Heart left ventricle (tissue), 16 donors: Measurements from ENCODE around the gene ISY1. TPM values are rescaled to one million over a fixed set of nuclear protein-coding genes. Genes with fewer than 3 reads are reported as not detected.
A peak's percentile ranks its signal among the peaks of the same experiment; 100 is the strongest.

Experiments used
- ATAC-seq, 4 donors: fragments of 200-7000 bp; cut with Tn5 transposase; one replicate each; pipeline ENCODE4 v1.9.1; 2020 to 2022; ENCODE audit warnings: moderate library complexity in 4 of 4, mild to moderate bottlenecking in 3 of 4, moderate number of reproducible peaks in 1 of 4
- DNase-seq, 5 donors: peaks; one replicate each; pipeline ENCODE4 v3.0.0-alpha.2; 2020
- H3K27ac ChIP-seq, 12 donors: fragments of 200-600 bp; sonication (generic) in 4 of 12; one replicate each; pipeline versions ENCODE4 v1.5.0 to v1.8.0; 2016 to 2022; ENCODE audit warnings: mild to moderate bottlenecking in 2 of 12
- H3K27me3 ChIP-seq, 9 donors: fragments of 200-600 bp; sonication (generic) in 2 of 9; one replicate each; pipeline versions ENCODE4 v1.5.1 to v1.8.0; 2016 to 2022; ENCODE audit warnings: mild to moderate bottlenecking in 3 of 9
- H3K36me3 ChIP-seq, 9 donors: fragments of 200-600 bp; sonication (generic) in 2 of 9; one replicate each; pipeline versions ENCODE4 v1.5.0 to v1.8.0; 2018 to 2022; ENCODE audit warnings: mild to moderate bottlenecking in 2 of 9
- H3K4me1 ChIP-seq, 12 donors: fragments of 200-600 bp; sonication (generic) in 4 of 12; one replicate each; pipeline versions ENCODE4 v1.5.0 to v1.8.0; 2016 to 2022; ENCODE audit warnings: mild to moderate bottlenecking in 3 of 12
- H3K4me3 ChIP-seq, 12 donors: fragments of 200-600 bp; sonication (generic) in 4 of 12; one replicate each; pipeline versions ENCODE4 v1.5.0 to v1.8.0; 2017 to 2022; ENCODE audit warnings: mild to moderate bottlenecking in 9 of 12, moderate library complexity in 4 of 12
- H3K9me3 ChIP-seq, 12 donors: fragments of 200-600 bp; sonication (generic) in 4 of 12; one replicate each; pipeline versions ENCODE4 v1.5.0 to v1.8.0; 2016 to 2022; ENCODE audit warnings: mild to moderate bottlenecking in 1 of 12
- CTCF ChIP-seq, 12 donors: fragments of 200-600 bp; sonication (generic) in 4 of 12; IDR thresholded peaks; one replicate each; pipeline versions ENCODE4 v1.5.0 to v1.8.0; 2018 to 2022; ENCODE audit warnings: antibody characterized with exemption in 12 of 12, mild to moderate bottlenecking in 5 of 12
- POLR2A ChIP-seq, 2 donors: fragments of 450-650 bp; IDR thresholded peaks; one replicate each; pipeline ENCODE4 v1.6.1; 2017; ENCODE audit warnings: antibody characterized with exemption in 2 of 2, mild to moderate bottlenecking in 2 of 2, moderate library complexity in 2 of 2
- WGBS, 4 donors: extraction: QIAGEN DNeasy Blood & Tissue Kit in 2 of 4; methylation state at CpG; one replicate each; pipeline versions ENCODE4 v1.1.5 to v1.1.7; 2013 to 2018; 5-methylcytosine and 5-hydroxymethylcytosine counted together
- intact Hi-C, 10 donors: fragments of 100-400 bp; cut with DNase I; formaldehyde crosslinking; loops; one replicate each; pipeline versions ENCODE4 v1.11.1 to v1.14.2; 2022
- polyA plus RNA-seq, 2 donors: library from polyadenylated mRNA; stranded (reverse); fragments of 200-250 nt; gene quantifications; one replicate each; pipeline ENCODE4 v1.2.3, GENCODE V29; 2013
- total RNA-seq, 9 donors: library from RNA; depleted of rRNA in 2 of 9; stranded (reverse); fragments of >200 nt in 2 of 9; fragmentation: NEBNext Ultra II Directional in 3 of 9; extraction: Animal tissue kit (Norgen Biotek cat#: 25700) in 3 of 9; gene quantifications; one replicate each; pipeline versions ENCODE4 v1.1.0 to v1.2.4, GENCODE V29; 2016 to 2023
- donor health status: ischemic (EF 13 %, LVEDD 7.1; RV severe dilation, severe dysfunction).
- donor health status: healthy with polysubstance abuse.
- donor health status: DM: no; HTN: yes; CAD: no.
- donor health status: DM: no; HTN: no; CAD: no.
- donor health status: ischemic (EF 25% LVEDD 6.9; RV normal size, moderate dysfunction).
- donor health status: ischemic (EF 25% LVEDD 5.7; RV mildly dilated, moderate dysfunction).
- donor health status: healthy.
- donor health status: DM: yes; HTN: yes; CAD: no.
- donor health status: ischemic (EF 35%, LVEDD 5.7; RV mildly dilated, moderate dysfunction).
- donor health status: nonischemic (EF 11% LVEDD 7.7; RV severe dilation, severe dysfunction).
- donor health status: DM: yes; HTN: yes; CAD: no.
- donor health status: PGD.
- donor health status: ischemic (EF 29% LVEDD 5.4; RV normal size, mild dysfunction).
- donor health status: nonischemic (EF 23%, LVEDD 6.1; RV moderate dilation, normal function).

The ISY1 gene
- total and polyA plus RNA-seq, 11 donors, result 14.9 to 31.2 (median 24.5) TPM

DNA sequence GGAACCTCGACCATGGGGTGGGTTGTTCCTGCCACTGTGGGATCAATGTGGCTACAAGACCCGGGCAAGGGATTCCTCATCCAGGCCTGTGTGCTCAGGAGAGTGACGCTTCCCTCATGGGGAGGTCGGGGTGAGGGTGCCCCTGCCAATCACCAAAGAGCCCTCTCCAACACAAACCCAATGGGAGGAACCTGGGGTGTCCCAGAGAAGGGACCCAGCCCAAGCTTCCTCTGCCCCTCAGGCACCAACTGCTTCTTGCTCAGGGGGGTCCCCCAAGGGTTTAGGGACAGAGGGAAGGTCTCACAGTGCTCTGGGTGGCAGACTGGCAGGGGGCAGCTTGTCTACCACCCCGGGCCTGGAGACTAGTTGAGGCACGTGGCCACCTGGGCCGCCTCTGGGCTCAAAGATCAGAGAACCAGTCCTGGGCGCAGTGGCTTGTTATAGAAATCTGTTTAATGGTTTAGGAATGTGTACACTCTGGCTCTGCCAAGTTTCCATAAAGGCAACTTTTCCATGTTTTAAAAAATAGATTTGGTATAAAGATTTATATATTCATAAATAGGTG lies 73.6 kb downstream of the ISY1 start:
- H3K36me3 ChIP-seq, result peaks cover 0 to 12% (median 11%) of the 10 kb centered on the region in 9 donors
- ATAC-seq (peak; percentile 35 to 83 (median 78)), DNase-seq (peak in 4 of 5 donors; percentile 58 to 63 (median 60))
- peak overlapping the region; percentile 18 to 97 (median 82) for H3K27ac ChIP-seq
- H3K4me1 ChIP-seq, result peaks cover 0 to 12% (median 7%) of the 10 kb centered on the region in 12 donors
- H3K27me3 ChIP-seq, result no peaks in the 10 kb centered on the region
- WGBS, 4 donors, result 31 to 54% (median 45%) methylated on average over 6 to 8 of the region's 8 CpGs
- intact Hi-C loops, result loop anchor here in 6 of 10 donors (1.0 to 10.0 kb wide), 4 partner anchors 35 to 117 kb away; no protein-coding TSS in a partner anchor
- no peak overlapping the region for H3K4me3 ChIP-seq
- no peak for TF ChIP-seq POLR2A (IDR thresholded peaks at IDR 0.05)
- H3K9me3 ChIP-seq, result no peaks in the 10 kb centered on the region

- intact Hi-C loops, result loop anchor here in 5 of 10 donors (5.0 to 10.0 kb wide), 3 partner anchors 34 to 114 kb away; no protein-coding TSS in a partner anchor
- H3K9me3 ChIP-seq, result no peaks in the 10 kb centered on the region
- H3K27ac ChIP-seq, result no peak overlapping the region
- ATAC-seq (no peak), DNase-seq (peak in 1 of 5 donors; percentile 47)
- H3K4me1 ChIP-seq, result peaks cover 0 to 10% (median 7%) of the 10 kb centered on the region in 12 donors
- no peak for TF ChIP-seq POLR2A (IDR thresholded peaks at IDR 0.05)
- no peak for TF ChIP-seq CTCF (IDR thresholded peaks at IDR 0.05)
- H3K27me3 ChIP-seq, result no peaks in the 10 kb centered on the region
- 82 to 96% (median 95%) methylated on average over 4 of the region's 4 CpGs for WGBS, 4 donors
- H3K36me3 ChIP-seq, result no peaks in the 10 kb centered on the region
- no peak overlapping the region for H3K4me3 ChIP-seq
These were observed 75.0 kb downstream of the ISY1 start for GRCh38 chr3:129085818-129086217.

- ATAC-seq, result no peak
- no peaks in the 10 kb centered on the region for H3K36me3 ChIP-seq
- H3K27me3 ChIP-seq, result no peaks in the 10 kb centered on the region
- intact Hi-C loops, result loop anchor here in 5 of 10 donors (5.0 to 10.0 kb wide), 3 partner anchors 33 to 113 kb away; no protein-coding TSS in a partner anchor
- H3K27ac ChIP-seq, result no peak overlapping the region
- 91 to 95% (median 93%) methylated on average over 4 to 12 of the region's 12 CpGs for WGBS, 4 donors
- no peak for TF ChIP-seq POLR2A (IDR thresholded peaks at IDR 0.05)
- no peak for TF ChIP-seq CTCF (IDR thresholded peaks at IDR 0.05)
- no peak overlapping the region for H3K4me3 ChIP-seq
- no peaks in the 10 kb centered on the region for H3K9me3 ChIP-seq
- peak in 1 of 5 donors; percentile 50 for DNase-seq
- H3K4me1 ChIP-seq, result peaks cover 0 to 10% (median 7%) of the 10 kb centered on the region in 12 donors
These were observed 75.6 kb downstream of the ISY1 start for GRCh38 chr3:129085165-129085715.

GRCh38 chr3:129084501-129084900 lies 76.4 kb downstream of the ISY1 start:
- no peak for ATAC-seq
- Histone ChIP-seq H3K27me3 (no peaks in the 10 kb centered on the region), H3K36me3 (no peaks in the 10 kb centered on the region), H3K9me3 (no peaks in the 10 kb centered on the region), H3K27ac (no peak overlapping the region), H3K4me1 (peaks cover 0 to 10% (median 7%) of the 10 kb centered on the region in 12 donors), H3K4me3 (no peak overlapping the region)
- DNase-seq, result no peak
- intact Hi-C loops, result loop anchor here in 4 of 10 donors (10.0 kb wide), 1 partner anchor 110 kb away; no protein-coding TSS in a partner anchor
- 92 to 96% (median 93%) methylated on average over 6 of the region's 6 CpGs for WGBS, 4 donors
- TF ChIP-seq CTCF (IDR thresholded peaks at IDR 0.05), result no peak
- no peak for TF ChIP-seq POLR2A (IDR thresholded peaks at IDR 0.05)
